GM12892 (cell line): ENCODE results near the gene SCUBE2.

Source experiments
- DNase-seq: peaks from one replicate; pipeline ENCODE4 v3.0.0; 2011; ENCODE audit not compliant: insufficient read length
- FAIRE-seq: peaks from 2 replicates; lab custom pipeline; 2011; peaks lifted over from hg19 to GRCh38; lab: Jason Lieb, UNC
- POLR2A ChIP-seq: IDR thresholded peaks from 2 replicates; pipeline ENCODE4 v1.6.1; 2011; ENCODE audit warnings: low read depth, low read length, control low read depth
- POLR2AphosphoS5 ChIP-seq: IDR thresholded peaks from 2 replicates; pipeline ENCODE4 v1.6.1; 2011; ENCODE audit warnings: low read depth, low read length, control low read depth
- TAF1 ChIP-seq: IDR thresholded peaks from 2 replicates; pipeline ENCODE4 v1.6.1; 2011; ENCODE audit warnings: low read depth, mild to moderate bottlenecking, control low read depth, low read length, borderline replicate concordance

SCUBE2 gene

GRCh38 chr11:9096427-9096826 lies 5.0 kb upstream of the SCUBE2 start:
- FAIRE-seq (no peak), DNase-seq (no peak)
- TF ChIP-seq TAF1 (no peak), POLR2AphosphoS5 (no peak), POLR2A (no peak)

- FAIRE-seq, result no peak
- TF ChIP-seq TAF1 (no peak), POLR2A (no peak), POLR2AphosphoS5 (no peak)
- no peak for DNase-seq
Observed at GRCh38 chr11:9095421-9095820, 4.0 kb upstream of the SCUBE2 start.

GRCh38 chr11:9094420-9094819 lies 3.0 kb upstream of the SCUBE2 start:
- DNase-seq (no peak), FAIRE-seq (no peak)
- TF ChIP-seq TAF1, result no peak
- no peak for TF ChIP-seq POLR2A
- TF ChIP-seq POLR2AphosphoS5, result no peak

- FAIRE-seq (no peak), DNase-seq (no peak)
- TF ChIP-seq POLR2AphosphoS5, result no peak
- no peak for TF ChIP-seq TAF1
- TF ChIP-seq POLR2A, result no peak
Observed at GRCh38 chr11:9092853-9093778, 1.7 kb upstream of the SCUBE2 start.

- TF ChIP-seq POLR2A (no peak), TAF1 (no peak), POLR2AphosphoS5 (no peak)
- DNase-seq, result no peak
- FAIRE-seq, result no peak
Observed at GRCh38 chr11:9092072-9092471, 673 bp upstream of the SCUBE2 start.

- FAIRE-seq (no peak), DNase-seq (no peak)
- TF ChIP-seq TAF1, result no peak
- no peak for TF ChIP-seq POLR2A
- TF ChIP-seq POLR2AphosphoS5, result no peak
Observed at GRCh38 chr11:9090488-9091043, 833 bp downstream of the SCUBE2 start.

GRCh38 chr11:9089636-9090035 lies 1.8 kb downstream of the SCUBE2 start:
- FAIRE-seq, result no peak
- TF ChIP-seq TAF1 (no peak), POLR2A (no peak), POLR2AphosphoS5 (no peak)
- DNase-seq, result no peak

- DNase-seq, result no peak
- TF ChIP-seq POLR2AphosphoS5 (no peak), POLR2A (no peak), TAF1 (no peak)
- no peak for FAIRE-seq
Observed at GRCh38 chr11:9089061-9089460, 2.3 kb downstream of the SCUBE2 start.

- FAIRE-seq (no peak), DNase-seq (no peak)
- TF ChIP-seq TAF1 (no peak), POLR2AphosphoS5 (no peak), POLR2A (no peak)
Observed at GRCh38 chr11:9082575-9082974, 8.8 kb downstream of the SCUBE2 start.

GRCh38 chr11:9081153-9081552 lies 10.2 kb downstream of the SCUBE2 start:
- DNase-seq, result no peak
- no peak for FAIRE-seq
- TF ChIP-seq POLR2A (no peak), POLR2AphosphoS5 (no peak), TAF1 (no peak)

- FAIRE-seq (peak; percentile 70), DNase-seq (no peak)
- TF ChIP-seq POLR2AphosphoS5, result no peak
- TF ChIP-seq TAF1, result no peak
- TF ChIP-seq POLR2A, result no peak
Observed at GRCh38 chr11:9078113-9079086, 13.0 kb downstream of the SCUBE2 start.
